WTC11 (cell line): ENCODE data around the gene FAM3C. TPM values are rescaled to one million over a fixed set of nuclear protein-coding genes. Genes with fewer than 3 reads are reported as not detected.
"Not testable (repeated sequence)": the region's sequence is repeated elsewhere in the genome, so short reads cannot be mapped to it uniquely, and the experiment has no call there.

ENCODE experiments used
- ATAC-seq: fragments of 200-7000 bp; cut with Tn5 transposase; 2 replicates; pipeline ENCODE4 v1.10.0; 2021; ENCODE audit warnings: mild to moderate bottlenecking, moderate library complexity
- CTCF ChIA-PET: fragments of 300-600 bp; sonication (Branson Sonifier 250); formaldehyde crosslinking; loops from one replicate; lab custom pipeline; 2021; ENCODE audit warnings: antibody characterized with exemption; lab: Charles Lee
- POLR2A ChIA-PET: fragments of 350-600 bp; sonication (Branson Sonifier 250); formaldehyde crosslinking; loops from one replicate; lab custom pipeline; 2021; ENCODE audit warnings: antibody characterized with exemption; lab: Charles Lee
- DNase-seq: peaks from one replicate; pipeline ENCODE4 v3.0.0; 2021; ENCODE audit warnings: low spot score
- H3K27ac Mint-ChIP-seq: 2 replicates; pipeline ENCODE4 v1.8.0; 2021; ENCODE audit warnings: mixed read lengths
- H3K27me3 Mint-ChIP-seq: 2 replicates; pipeline ENCODE4 v1.8.0; 2021; ENCODE audit warnings: low read depth, mild to moderate bottlenecking, moderate library complexity, mixed read lengths
- H3K36me3 Mint-ChIP-seq: 2 replicates; pipeline ENCODE4 v1.8.0; 2021; ENCODE audit warnings: mixed read lengths
- H3K4me1 Mint-ChIP-seq: 2 replicates; pipeline ENCODE4 v1.8.0; 2022; ENCODE audit warnings: mixed read lengths
- H3K4me3 Mint-ChIP-seq: 2 replicates; pipeline ENCODE4 v1.8.0; 2021; ENCODE audit warnings: mild to moderate bottlenecking, moderate library complexity, mixed read lengths
- H3K9me3 Mint-ChIP-seq: 2 replicates; pipeline ENCODE4 v1.8.0; 2021; ENCODE audit warnings: mixed read lengths
- ATF1 ChIP-seq: sonication (generic); formaldehyde crosslinking; IDR thresholded peaks from 2 replicates; pipeline ENCODE4 v1.8.1; 2023; ENCODE audit warnings: mild to moderate bottlenecking, moderate library complexity, missing genetic modification reagents
- CREB1 ChIP-seq: sonication (generic); formaldehyde crosslinking; IDR thresholded peaks from 2 replicates; pipeline ENCODE4 v1.8.0; 2023; ENCODE audit warnings: mild to moderate bottlenecking, missing genetic modification reagents
- CTCF ChIP-seq: fragments of 200-600 bp; IDR thresholded peaks from 2 replicates; pipeline ENCODE4 v1.8.0; 2022; ENCODE audit warnings: antibody characterized with exemption
- FOXP1 ChIP-seq: sonication (generic); formaldehyde crosslinking; IDR thresholded peaks from 2 replicates; pipeline ENCODE4 v1.8.0; 2022; ENCODE audit warnings: missing genetic modification reagents, mild to moderate bottlenecking, moderate library complexity, borderline replicate concordance
- FOXP4 ChIP-seq: sonication (generic); formaldehyde crosslinking; IDR thresholded peaks from 2 replicates; pipeline ENCODE4 v1.8.0; 2022; ENCODE audit warnings: mild to moderate bottlenecking, missing genetic modification reagents
- GTF2I ChIP-seq: fragments of 250-450 bp; sonication (Bioruptor Pico); conservative IDR thresholded peaks from 2 replicates; pipeline ENCODE4 v1.4.0; 2021; ENCODE audit warnings: mild to moderate bottlenecking
- MAX ChIP-seq: sonication (generic); formaldehyde crosslinking; IDR thresholded peaks from 2 replicates; pipeline ENCODE4 v1.8.0; 2022; ENCODE audit warnings: mild to moderate bottlenecking, missing genetic modification reagents
- OVOL2 ChIP-seq: fragments of 250-450 bp; sonication (Bioruptor Pico); IDR thresholded peaks from 2 replicates; pipeline ENCODE4 v1.9.0; 2021; ENCODE audit warnings: mild to moderate bottlenecking, borderline replicate concordance
- PRRX2 ChIP-seq: fragments of 250-450 bp; sonication (Bioruptor Pico); IDR thresholded peaks from 2 replicates; pipeline ENCODE4 v1.8.0; 2021; ENCODE audit warnings: mild to moderate bottlenecking
- RORB ChIP-seq: fragments of 250-450 bp; sonication (Bioruptor Pico); IDR thresholded peaks from 2 replicates; pipeline ENCODE4 v1.9.0; 2021; ENCODE audit warnings: mild to moderate bottlenecking
- SMAD3 ChIP-seq: sonication (generic); formaldehyde crosslinking; IDR thresholded peaks from 2 replicates; pipeline ENCODE4 v1.8.0; 2022; ENCODE audit warnings: missing genetic modification reagents, mild to moderate bottlenecking, borderline replicate concordance
- TCF7 ChIP-seq: sonication (generic); formaldehyde crosslinking; IDR thresholded peaks from 2 replicates; pipeline ENCODE4 v1.8.0; 2022; ENCODE audit warnings: mild to moderate bottlenecking, low read depth, missing genetic modification reagents, moderate library complexity
- TP53 ChIP-seq: sonication (generic); formaldehyde crosslinking; IDR thresholded peaks from 2 replicates; pipeline ENCODE4 v1.8.1; 2023; ENCODE audit warnings: mild to moderate bottlenecking, missing genetic modification reagents
- USF2 ChIP-seq: sonication (generic); formaldehyde crosslinking; IDR thresholded peaks from 2 replicates; pipeline ENCODE4 v1.8.1; 2023; ENCODE audit warnings: mild to moderate bottlenecking, missing genetic modification reagents, moderate library complexity
- ZBTB43 ChIP-seq: sonication (generic); formaldehyde crosslinking; IDR thresholded peaks from 2 replicates; pipeline ENCODE4 v1.8.1; 2023; ENCODE audit warnings: mild to moderate bottlenecking, missing genetic modification reagents
- ZNF121 ChIP-seq: sonication (generic); formaldehyde crosslinking; IDR thresholded peaks from 2 replicates; pipeline ENCODE4 v1.8.0; 2023; ENCODE audit warnings: missing genetic modification reagents
- ZNF281 ChIP-seq: sonication (generic); formaldehyde crosslinking; IDR thresholded peaks from 2 replicates; pipeline ENCODE4 v1.8.0; 2023; ENCODE audit warnings: mild to moderate bottlenecking, missing genetic modification reagents
- ZNF317 ChIP-seq: sonication (generic); formaldehyde crosslinking; IDR thresholded peaks from 2 replicates; pipeline ENCODE4 v1.8.1; 2023; ENCODE audit warnings: low read depth, mild to moderate bottlenecking, moderate library complexity, missing genetic modification reagents, borderline replicate concordance
- ZNF512 ChIP-seq: sonication (generic); formaldehyde crosslinking; IDR thresholded peaks from 2 replicates; pipeline ENCODE4 v1.8.1; 2022; ENCODE audit warnings: missing genetic modification reagents, borderline replicate concordance
- ZNF671 ChIP-seq: fragments of 250-450 bp; sonication (Bioruptor Pico); IDR thresholded peaks from 2 replicates; pipeline ENCODE4 v1.8.0; 2021; ENCODE audit warnings: mild to moderate bottlenecking
- total RNA-seq: library from RNA; stranded (reverse); gene quantifications from 3 replicates; pipeline ENCODE4 v1.2.3, GENCODE V29; 2021

Gene FAM3C
- total RNA-seq, 1 experiment from 2014 or later = 65.7 TPM

GRCh38 chr7:121433775-121434174, 37.7 kb upstream of the FAM3C start (continued):
- no peak for TF ChIP-seq CTCF

GRCh38 chr7:121432486-121432885, 36.4 kb upstream of the FAM3C start:
- DNase-seq, H3K9me3 Mint-ChIP-seq, H3K36me3 Mint-ChIP-seq, POLR2A ChIA-PET, H3K27me3 Mint-ChIP-seq, H3K27ac Mint-ChIP-seq, ATAC-seq, H3K4me1 Mint-ChIP-seq, H3K4me3 Mint-ChIP-seq: not testable (repeated sequence)
- CTCF ChIA-PET = interaction anchor here (0.7 kb wide), 1 partner anchor 219 kb away, joined by 4 read pairs; no protein-coding TSS in a partner anchor

- DNase-seq = no peak
- ChIA-PET POLR2A (no interaction called here), CTCF (interaction anchor here (0.7 kb wide), 1 partner anchor 219 kb away, joined by 4 read pairs; no protein-coding TSS in a partner anchor)
- H3K27ac Mint-ChIP-seq = no peak overlapping the region
- TF ChIP-seq ZNF512 (CRISPR knock-in tag) (no peak), ZNF121 (CRISPR knock-in tag) (no peak), MAX (no peak), FOXP4 (no peak), ZNF317 (CRISPR knock-in tag) (no peak), USF2 (CRISPR knock-in tag) (no peak), OVOL2 (CRISPR knock-in tag) (no peak), PRRX2 (CRISPR knock-in tag) (no peak), TCF7 (CRISPR knock-in tag) (no peak), ZNF671 (CRISPR knock-in tag) (no peak), CREB1 (CRISPR knock-in tag) (no peak), ZNF281 (no peak), GTF2I (CRISPR knock-in tag) (no peak), ATF1 (CRISPR knock-in tag) (no peak), SMAD3 (no peak), ZBTB43 (CRISPR knock-in tag) (no peak), RORB (CRISPR knock-in tag) (no peak), FOXP1 (no peak), TP53 (CRISPR knock-in tag) (no peak)
- H3K27me3 Mint-ChIP-seq = no peaks in the 10 kb centered on the region
- H3K9me3 Mint-ChIP-seq = no peaks in the 10 kb centered on the region
- no peak for ATAC-seq
- no peak overlapping the region for H3K4me3 Mint-ChIP-seq
- H3K4me1 Mint-ChIP-seq = peaks cover under 1% of the 10 kb centered on the region
- no peaks in the 10 kb centered on the region for H3K36me3 Mint-ChIP-seq
Observed at GRCh38 chr7:121431996-121432395, 35.9 kb upstream of the FAM3C start.
